ENCODE measurements around the gene DDAH1. TPM values are rescaled to one million over a fixed set of nuclear protein-coding genes. Genes with fewer than 3 reads are reported as not detected.

The DDAH1 gene
- polyA plus RNA-seq, 2 of the 4 experiments (the other 2 are of a cell fraction): 5.7 to 12.6 TPM

- Histone ChIP-seq H3K4me2 (peak overlapping the region; percentile 50; the same call in 1 of the 3 replicates), H3K27ac (peak overlapping the region in 1 of 2 experiments; percentile 44; a peak in 1 of 6 replicates)
- TF ChIP-seq RAD21 (conservative IDR thresholded peaks at IDR 0.05 in 1 of 2, IDR thresholded peaks at IDR 0.05 in 1 of 2) (no peak), TP53 (CRISPR knock-in tag; IDR thresholded peaks at IDR 0.05) (no peak), RFX5 (IDR thresholded peaks at IDR 0.05) (no peak), SREBF2 (IDR thresholded peaks at IDR 0.05) (no peak), EHMT2 (IDR thresholded peaks at IDR 0.05; ENCODE audit: low read depth) (no peak), POLR2A (IDR thresholded peaks at IDR 0.05; ENCODE audit: low read length) (no peak), ZC3H11A (IDR thresholded peaks at IDR 0.05) (no peak), CHD2 (IDR thresholded peaks at IDR 0.05; ENCODE audit: low read length, partially characterized antibody) (no peak), ELK1 (IDR thresholded peaks at IDR 0.05; ENCODE audit: low read depth, low read length) (no peak), BHLHE40 (IDR thresholded peaks at IDR 0.05; ENCODE audit: low read depth, low read length) (no peak), CBX2 (IDR thresholded peaks at IDR 0.05; ENCODE audit: borderline replicate concordance, low read depth) (no peak), FOSB (CRISPR knock-in tag; IDR thresholded peaks at IDR 0.05) (no peak), HES2 (IDR thresholded peaks at IDR 0.05) (no peak), REST (IDR thresholded peaks at IDR 0.05) (no peak), NFE2L2 (conservative IDR thresholded peaks at IDR 0.05; ENCODE audit: low read length) (no peak), EP300 (IDR thresholded peaks at IDR 0.05) (no peak)
Observed at GRCh38 chr1:85308833-85309350, 156.1 kb downstream of the DDAH1 start.

GRCh38 chr1:85307987-85308832, 156.7 kb downstream of the DDAH1 start:
- peak overlapping the region; percentile 50 for H3K4me2 ChIP-seq
- peak overlapping the region; percentile 59 to 74; a peak in 4 of 6 replicates for H3K27ac ChIP-seq
- no peaks in the 10 kb centered on the region for H3K9me3 ChIP-seq
- H3K4me3 ChIP-seq: no peak overlapping the region
- TF ChIP-seq SMC3 (IDR thresholded peaks at IDR 0.05) (peak; percentile 99), RAD21 (conservative IDR thresholded peaks at IDR 0.05 in 1 of 2, IDR thresholded peaks at IDR 0.05 in 1 of 2) (peak; percentile 99), ZC3H11A (IDR thresholded peaks at IDR 0.05) (no peak), FOSL2 (IDR thresholded peaks at IDR 0.05) (no peak), FOSL2 (CRISPR knock-in tag; IDR thresholded peaks at IDR 0.05) (peak; percentile 43), CTCF (IDR thresholded peaks at IDR 0.05) (peak; percentile 98), MAX (IDR thresholded peaks at IDR 0.05) (peak; percentile 37; the same call in 1 of the 2 replicates)
- FAIRE-seq (no peak), ATAC-seq (peak; percentile 98 to 100), DNase-seq (ENCODE audit: low read depth in 1 of 2, low spot score in 1 of 2) (peak; percentile 69 to 84)
- CTCF ChIA-PET: interaction anchor here (0.6 to 4.1 kb wide), 80 partner anchors 9 to 1248 kb away, joined by 3 to 46 read pairs (median 6); partner anchors contain the start of genes BCL10, CCN1 and DDAH1
- 25% methylated on average over 25 of the region's 27 CpGs for WGBS (ENCODE audit: missing lambda C conversion rate)
- POLR2A ChIA-PET: interaction anchor here (1.0 to 1.4 kb wide), 2 partner anchors 272 to 274 kb away, joined by 3 to 12 read pairs; partner anchors contain the start of gene CCN1
- peaks cover 7% of the 10 kb centered on the region; the same call in 2 of the 3 replicates for H3K4me1 ChIP-seq

More at GRCh38 chr1:85308833-85309350, 156.1 kb downstream of the DDAH1 start:
- POLR2A ChIA-PET: interaction anchor here (1.0 to 1.4 kb wide), 2 partner anchors 272 to 273 kb away, joined by 3 to 12 read pairs; partner anchors contain the start of gene CCN1
- DNase-seq (ENCODE audit: low read depth in 1 of 2, low spot score in 1 of 2): no peak
- Histone ChIP-seq H3K4me3 (no peak overlapping the region), H3K9me3 (no peaks in the 10 kb centered on the region), H3K4me1 (peaks cover 13% of the 10 kb centered on the region)
- no peak for FAIRE-seq
- CTCF ChIA-PET: interaction anchor here (0.6 to 4.1 kb wide), 77 partner anchors 8 to 711 kb away, joined by 3 to 46 read pairs (median 6); partner anchors contain the start of genes BCL10, CCN1, DDAH1 and ZNHIT6
- WGBS (ENCODE audit: missing lambda C conversion rate): 86% methylated on average over 4 of the region's 4 CpGs
- no peak for ATAC-seq
